Stimulated activated CD4-positive, alpha-beta T cell treated with anti-CD3 and anti-CD28 coated beads, Interleukin-2, amount 100 ng/mL, for 48 hours (primary cell): ENCODE results near the gene NRDC.

Experiments used
- DNase-seq, 2 donors: peaks; one replicate each; pipeline ENCODE4 v3.0.0-alpha.2; 2020

The NRDC gene

GRCh38 chr1:51756290-51756689 lies 122.2 kb downstream of the NRDC start:
- no peak for DNase-seq

DNA sequence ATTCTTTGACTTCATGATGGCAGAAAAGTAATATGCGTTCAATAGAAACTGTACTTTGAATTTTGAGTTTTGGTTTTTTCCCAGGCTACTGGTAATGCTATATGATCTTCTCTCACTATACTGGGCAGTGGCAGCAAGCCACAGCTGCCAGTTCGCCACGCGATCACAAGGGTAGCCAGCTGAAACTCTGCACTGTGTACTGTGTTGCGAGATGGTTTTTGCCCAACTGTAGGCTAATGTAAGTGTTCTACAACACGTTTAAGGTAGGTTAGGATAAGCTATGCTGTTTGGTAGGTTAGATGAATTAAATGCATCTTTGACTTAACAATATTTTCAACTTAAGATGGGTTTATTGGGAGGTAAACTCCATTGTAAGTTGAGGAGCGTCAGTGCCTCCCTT lies 123.1 kb downstream of the NRDC start:
- no peak for DNase-seq

DNA sequence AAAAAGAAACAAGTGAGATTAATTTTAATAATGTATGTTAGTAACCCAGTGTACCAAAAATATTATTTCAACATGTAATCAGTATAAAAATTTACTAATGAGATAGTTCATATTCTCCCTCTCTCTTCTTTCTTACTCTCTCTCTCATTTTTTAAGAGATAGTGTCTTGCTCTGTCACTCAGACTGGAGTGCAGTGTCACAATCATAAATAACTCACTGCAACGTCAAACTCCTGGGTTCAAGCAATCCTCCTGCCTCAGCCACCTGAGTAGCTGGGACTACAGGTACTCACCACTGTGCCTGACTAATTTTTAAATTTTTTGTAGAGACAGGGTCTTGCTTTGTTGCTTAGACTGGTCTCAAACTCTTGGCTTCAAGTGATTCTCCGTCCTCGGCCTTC lies 123.9 kb downstream of the NRDC start:
- no peak for DNase-seq

DNA sequence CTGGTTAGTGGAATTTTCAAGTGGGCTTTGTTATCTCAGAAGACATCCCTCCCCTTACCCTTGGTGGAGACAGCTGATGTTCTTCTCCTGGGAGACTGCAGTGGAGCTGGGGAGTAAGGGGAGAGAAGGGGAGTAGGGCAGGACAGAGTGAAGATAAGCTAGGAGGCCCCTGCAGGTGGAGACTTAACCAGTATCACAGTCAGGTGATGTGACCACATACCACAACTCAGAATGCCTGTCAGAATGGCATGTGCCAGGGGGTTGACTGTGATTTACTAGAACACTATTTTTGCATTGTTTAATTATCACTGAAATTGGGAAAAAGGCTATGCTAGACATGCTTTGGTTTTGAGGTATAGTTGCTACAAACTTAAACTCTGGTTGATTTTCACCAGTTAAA lies 124.6 kb downstream of the NRDC start:
- DNase-seq = no peak

DNA sequence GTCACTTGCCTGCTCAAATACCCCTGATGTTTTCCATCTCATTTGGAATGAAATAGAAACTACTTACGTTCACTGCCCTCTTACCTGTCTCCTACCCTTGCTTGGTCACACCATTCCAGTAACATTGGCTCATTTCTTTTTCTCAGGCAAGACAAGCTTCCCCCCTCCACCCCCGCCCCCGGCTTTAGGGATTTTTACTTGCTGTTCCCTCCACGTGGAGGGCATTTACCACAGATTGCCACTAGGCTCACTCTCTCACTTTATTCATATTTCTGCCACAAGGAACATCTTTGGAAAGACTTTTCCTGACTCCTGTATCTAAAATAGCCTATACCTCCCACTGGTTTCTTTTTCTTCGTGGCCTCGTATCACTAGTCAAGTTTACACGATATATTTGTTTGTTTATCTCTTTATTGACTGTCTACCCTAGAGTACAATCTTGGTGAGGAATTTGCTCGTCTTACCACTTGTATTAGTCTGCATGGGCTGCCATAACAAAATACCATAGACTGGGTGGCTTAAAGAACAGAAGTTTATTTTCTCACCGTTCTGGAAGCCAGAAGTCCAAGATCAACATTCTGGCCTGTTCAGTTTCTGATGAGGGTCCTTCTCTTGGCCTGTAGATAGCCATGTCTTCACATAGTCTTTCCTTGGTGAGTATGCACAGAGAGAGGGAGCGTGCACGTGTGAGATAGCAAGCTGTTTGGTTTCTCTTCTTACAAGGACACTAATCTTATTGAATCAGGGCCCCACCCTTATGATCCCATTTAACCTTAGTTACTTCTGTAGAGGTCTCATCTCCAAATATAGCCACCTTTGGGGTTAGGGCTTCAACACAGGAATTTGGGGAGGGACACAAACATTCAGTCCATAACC lies 126.2 kb downstream of the NRDC start:
- no peak for DNase-seq

GRCh38 chr1:51750729-51751128 lies 127.8 kb downstream of the NRDC start:
- no peak for DNase-seq

DNA sequence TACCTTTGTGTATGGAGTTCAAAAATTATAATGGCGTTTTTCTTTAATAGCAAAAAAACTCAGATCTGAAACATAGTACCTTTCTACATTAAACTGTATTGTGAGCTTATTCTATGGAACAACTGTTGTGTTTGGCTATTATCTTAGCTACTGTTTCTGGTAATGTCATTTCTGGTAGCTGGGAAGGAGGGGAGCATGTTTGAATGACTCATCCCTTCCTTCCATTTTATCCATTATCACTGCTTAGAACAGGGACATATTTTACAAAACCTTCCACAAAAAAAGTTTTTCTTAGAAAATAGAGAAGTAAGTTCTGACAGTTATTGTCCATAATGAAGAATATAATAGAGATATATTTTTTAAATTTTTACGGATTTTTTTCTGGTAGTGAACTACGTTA lies 128.3 kb downstream of the NRDC start:
- DNase-seq = no peak

GRCh38 chr1:51749151-51749550 lies 129.4 kb downstream of the NRDC start:
- no peak for DNase-seq

DNA sequence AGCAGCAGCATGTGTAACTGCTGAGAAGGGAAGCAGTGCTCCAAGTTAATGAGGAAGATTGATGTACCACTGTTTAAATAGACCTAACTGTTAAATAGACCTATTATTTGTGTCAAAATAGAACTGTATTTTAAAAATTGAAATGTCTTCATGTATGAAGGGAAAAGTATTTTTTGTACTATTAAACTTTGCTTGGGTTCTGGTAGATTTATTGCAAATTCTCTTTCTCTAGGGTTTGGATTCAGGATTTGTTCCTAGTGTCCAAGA lies 133.3 kb downstream of the NRDC start:
- no peak for DNase-seq

- no peak for DNase-seq
Observed at GRCh38 chr1:51744506-51745303, 133.8 kb downstream of the NRDC start.

- DNase-seq = no peak
Observed at GRCh38 chr1:51741121-51741681, 137.3 kb downstream of the NRDC start.

DNA sequence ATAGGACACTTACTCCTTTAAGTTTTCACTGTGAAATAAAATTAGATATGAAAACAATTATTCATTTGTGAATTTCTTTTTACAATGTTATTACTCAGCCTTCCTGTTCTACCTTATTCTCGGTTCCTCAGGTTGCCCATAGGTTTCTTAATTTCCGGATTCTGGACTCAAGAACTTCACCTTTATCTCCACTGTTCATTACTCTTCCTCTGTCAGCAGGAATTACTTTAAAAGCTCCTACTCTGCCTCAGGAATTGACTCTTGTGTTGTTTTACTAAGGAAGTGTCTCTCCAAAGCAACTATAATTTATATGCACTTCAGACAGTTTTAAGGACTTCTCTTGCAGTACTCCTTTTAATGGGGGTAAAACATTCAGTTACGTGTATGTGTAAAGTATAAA lies 137.9 kb downstream of the NRDC start:
- no peak for DNase-seq
